Hepatocyte (in vitro differentiated cells): ENCODE data around the gene TMEM100. TPM values are rescaled to one million over a fixed set of nuclear protein-coding genes. Genes with fewer than 3 reads are reported as not detected.

Experiments used
- DNase-seq: peaks from one replicate; pipeline ENCODE4 v3.0.0-alpha.2; 2016; ENCODE audit warnings: low spot score
- H2AFZ ChIP-seq: fragments of 200-600 bp; sonication (generic); 2 replicates; pipeline ENCODE4 v1.6.0; 2016; ENCODE audit warnings: antibody characterized with exemption, mild to moderate bottlenecking
- H3K27ac ChIP-seq: fragments of 200-600 bp; sonication (generic); 2 replicates; pipeline ENCODE4 v1.5.1; 2016; ENCODE audit warnings: mild to moderate bottlenecking
- H3K27me3 ChIP-seq: fragments of 200-600 bp; sonication (generic); 2 replicates; pipeline ENCODE4 v1.6.1; 2016
- H3K36me3 ChIP-seq: fragments of 200-600 bp; sonication (generic); replicated peaks from 2 replicates; pipeline ENCODE4 v1.5.1; 2016; ENCODE audit warnings: low read depth; ENCODE audit not compliant: insufficient read depth
- H3K4me1 ChIP-seq: fragments of 200-600 bp; sonication (generic); 2 replicates; pipeline ENCODE4 v1.5.1; 2016; ENCODE audit warnings: mild to moderate bottlenecking, moderate library complexity; ENCODE audit not compliant: insufficient read depth
- H3K4me2 ChIP-seq: fragments of 200-600 bp; sonication (generic); 2 replicates; pipeline ENCODE4 v1.6.0; 2016
- H3K4me3 ChIP-seq: fragments of 200-600 bp; sonication (generic); 2 replicates; pipeline ENCODE4 v1.5.1; 2016; ENCODE audit warnings: mild to moderate bottlenecking
- H3K79me2 ChIP-seq: fragments of 200-600 bp; sonication (generic); 2 replicates; pipeline ENCODE4 v1.6.0; 2017; ENCODE audit warnings: mild to moderate bottlenecking
- H3K9me2 ChIP-seq: fragments of 200-600 bp; sonication (generic); replicated peaks from 2 replicates; pipeline ENCODE4 v1.6.0; 2017; ENCODE audit warnings: mild to moderate bottlenecking; ENCODE audit not compliant: insufficient read depth
- H3K9me3 ChIP-seq: fragments of 200-600 bp; sonication (generic); 2 replicates; pipeline ENCODE4 v1.5.1; 2016; ENCODE audit warnings: low read depth, mild to moderate bottlenecking
- H4K20me1 ChIP-seq: fragments of 200-600 bp; sonication (generic); 2 replicates; pipeline ENCODE4 v1.6.0; 2016; ENCODE audit warnings: mild to moderate bottlenecking; ENCODE audit not compliant: insufficient read depth, poor library complexity, severe bottlenecking
- CTCF ChIP-seq: fragments of 200-600 bp; sonication (generic); IDR thresholded peaks from 2 replicates; pipeline ENCODE4 v1.5.1; 2016; ENCODE audit warnings: antibody characterized with exemption, mild to moderate bottlenecking; ENCODE audit not compliant: poor library complexity
- EZH2 ChIP-seq: fragments of 200-600 bp; sonication (generic); IDR thresholded peaks from 2 replicates; pipeline ENCODE4 v1.6.1; 2016; ENCODE audit warnings: antibody characterized with exemption, mild to moderate bottlenecking, borderline replicate concordance
- EZH2phosphoT487 ChIP-seq: fragments of 200-600 bp; sonication (generic); IDR thresholded peaks from one replicate; pipeline ENCODE4 v1.6.1; 2018; ENCODE audit warnings: antibody characterized with exemption, mild to moderate bottlenecking, low read depth, moderate library complexity; ENCODE audit not compliant: unreplicated experiment, severe bottlenecking
- WGBS: methylation state at CpG from one replicate; pipeline ENCODE4 v1.1.6; 2016; ENCODE audit warnings: low lambda C conversion rate; ENCODE audit errors: missing lambda C conversion rate; 5-methylcytosine and 5-hydroxymethylcytosine counted together
- polyA plus RNA-seq: library from polyadenylated mRNA; unstranded; fragments of >200 nt; fragmentation: Nextera tagmentation; extraction: Ambion mirVana; gene quantifications from 2 replicates; pipeline ENCODE4 v1.2.1, GENCODE V29; 2016
- total RNA-seq: library from RNA; depleted of rRNA; stranded (reverse); fragments of >200 nt; gene quantifications from 2 replicates; pipeline ENCODE4 v1.2.3, GENCODE V29; 2014

The TMEM100 gene
- total and polyA plus RNA-seq, 2 experiments from 2014 or later, result 9.3 to 18.5 TPM

DNA sequence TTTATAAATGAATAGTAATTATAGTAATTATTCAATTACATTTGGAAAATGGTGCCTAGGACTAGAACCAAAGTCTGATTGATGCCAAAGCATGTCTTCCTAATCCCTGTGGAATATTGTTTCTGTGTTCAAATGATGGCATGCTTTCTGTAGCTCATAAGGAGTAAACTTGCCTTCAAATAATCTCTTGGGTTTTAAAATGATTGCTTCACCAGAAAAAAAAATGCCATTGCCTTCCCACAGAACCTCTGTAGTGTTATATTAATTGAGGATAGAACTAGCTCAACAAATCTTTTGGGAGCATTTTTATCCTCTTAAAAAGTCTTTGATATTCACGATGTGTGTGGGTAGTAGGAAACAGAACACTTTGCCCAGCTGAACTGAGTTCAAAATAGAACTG is 7.7 kb upstream of the TMEM100 start:
- 15% methylated on average over 1 of the region's 1 CpG for WGBS
- TF ChIP-seq CTCF (no peak), EZH2phosphoT487 (no peak)
- H3K27me3 ChIP-seq, result no peaks in the 10 kb centered on the region
- no peaks in the 10 kb centered on the region for H4K20me1 ChIP-seq
- H3K4me2 ChIP-seq, result peak overlapping the region; percentile 65
- H3K9me2 ChIP-seq, result no peaks in the 10 kb centered on the region
- H2AFZ ChIP-seq, result no peak overlapping the region
- no peak overlapping the region for H3K4me3 ChIP-seq
- no peak for DNase-seq
- H3K27ac ChIP-seq, result peak overlapping the region; percentile 54
- H3K9me3 ChIP-seq, result no peaks in the 10 kb centered on the region
- no peaks in the 10 kb centered on the region for H3K79me2 ChIP-seq
- H3K36me3 ChIP-seq, result no peaks in the 10 kb centered on the region
- peaks cover 42% of the 10 kb centered on the region for H3K4me1 ChIP-seq

DNA sequence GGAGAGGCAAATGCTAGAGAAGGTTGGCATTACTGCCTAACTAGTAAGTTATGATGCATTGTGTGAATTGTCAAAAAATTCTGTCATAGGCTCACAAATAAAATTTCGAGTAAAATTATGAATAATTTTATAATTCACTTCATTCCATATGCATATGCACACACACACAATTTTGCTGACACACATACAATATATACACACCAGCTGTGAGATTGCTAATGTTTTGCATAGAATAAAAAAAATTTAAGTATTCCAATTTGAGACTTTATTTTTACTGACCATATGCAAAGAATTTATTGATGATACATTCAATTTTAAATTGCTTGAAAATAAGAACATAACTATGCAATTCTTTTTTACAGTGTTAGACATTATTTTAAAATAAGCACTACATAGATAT is 6.8 kb upstream of the TMEM100 start:
- WGBS, result 79% methylated on average over 1 of the region's 1 CpG
- DNase-seq, result no peak
- no peak overlapping the region for H3K27ac ChIP-seq
- no peak overlapping the region for H3K4me2 ChIP-seq
- no peaks in the 10 kb centered on the region for H3K9me2 ChIP-seq
- H3K27me3 ChIP-seq, result no peaks in the 10 kb centered on the region
- H3K36me3 ChIP-seq, result no peaks in the 10 kb centered on the region
- no peaks in the 10 kb centered on the region for H3K79me2 ChIP-seq
- TF ChIP-seq EZH2, result no peak
- H3K9me3 ChIP-seq, result no peaks in the 10 kb centered on the region
- H3K4me3 ChIP-seq, result no peak overlapping the region
- H2AFZ ChIP-seq, result no peak overlapping the region
- peaks cover 42% of the 10 kb centered on the region for H3K4me1 ChIP-seq
- no peaks in the 10 kb centered on the region for H4K20me1 ChIP-seq

GRCh38 chr17:55728833-55729232 is 6.2 kb upstream of the TMEM100 start:
- no peak for DNase-seq
- no peaks in the 10 kb centered on the region for H4K20me1 ChIP-seq
- H2AFZ ChIP-seq, result no peak overlapping the region
- H3K4me1 ChIP-seq, result peaks cover 42% of the 10 kb centered on the region
- no peaks in the 10 kb centered on the region for H3K9me2 ChIP-seq
- no peaks in the 10 kb centered on the region for H3K9me3 ChIP-seq
- no peak overlapping the region for H3K4me3 ChIP-seq
- H3K79me2 ChIP-seq, result no peaks in the 10 kb centered on the region
- no peaks in the 10 kb centered on the region for H3K36me3 ChIP-seq
- H3K27ac ChIP-seq, result peak overlapping the region; percentile 17
- no peaks in the 10 kb centered on the region for H3K27me3 ChIP-seq
- no peak overlapping the region for H3K4me2 ChIP-seq
- TF ChIP-seq EZH2phosphoT487 (no peak), EZH2 (no peak), CTCF (no peak)
- 61% methylated on average over 5 of the region's 5 CpGs for WGBS

GRCh38 chr17:55728361-55728760 is 5.7 kb upstream of the TMEM100 start:
- WGBS, result 60% methylated on average over 5 of the region's 5 CpGs
- Histone ChIP-seq H3K4me1 (peaks cover 42% of the 10 kb centered on the region), H3K4me3 (no peak overlapping the region), H3K36me3 (no peaks in the 10 kb centered on the region), H4K20me1 (no peaks in the 10 kb centered on the region), H3K27me3 (no peaks in the 10 kb centered on the region), H3K9me2 (no peaks in the 10 kb centered on the region), H2AFZ (no peak overlapping the region), H3K4me2 (no peak overlapping the region), H3K79me2 (no peaks in the 10 kb centered on the region), H3K27ac (peak overlapping the region; percentile 17), H3K9me3 (no peaks in the 10 kb centered on the region)
- no peak for DNase-seq
- TF ChIP-seq EZH2phosphoT487 (no peak), EZH2 (no peak), CTCF (no peak)
